PC-3 (cell line): Measurements from ENCODE around the gene DPY19L3.

Experiments
- EZH2 ChIP-seq: fragments of 300-600 bp; sonication (generic); IDR thresholded peaks from one replicate; pipeline ENCODE4 v1.6.1; 2017; ENCODE audit warnings: antibody characterized with exemption, mild to moderate bottlenecking, low read length; ENCODE audit not compliant: unreplicated experiment
- TF ChIP-seq, protein P1 (sequence below): fragments of 300-600 bp; sonication (generic); conservative IDR thresholded peaks from 2 replicates; pipeline ENCODE4 v1.5.1; 2017; ENCODE audit warnings: antibody characterized with exemption, low read depth, mild to moderate bottlenecking, low read length

DNA sequence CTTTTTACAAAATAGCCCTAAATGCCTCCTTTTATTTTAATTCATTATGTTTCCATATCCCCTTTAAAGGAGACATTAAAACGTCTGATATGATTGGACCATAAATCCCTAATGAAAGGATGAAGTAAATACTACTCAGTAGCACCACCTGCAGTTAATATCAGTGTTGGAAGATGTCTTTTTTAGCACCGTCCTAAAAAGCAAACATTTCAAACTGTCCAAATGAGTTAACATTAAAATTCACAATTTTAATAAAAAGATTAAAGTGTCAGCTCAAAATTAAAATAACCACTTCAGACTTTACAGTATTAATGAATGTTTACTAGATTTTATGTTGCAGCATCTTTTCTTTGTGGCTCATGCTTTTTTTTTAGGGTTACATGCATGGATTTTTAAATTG is 47.9 kb upstream of the DPY19L3 start:
- TF ChIP-seq EZH2 = no peak
- TF ChIP-seq, protein P1, sequence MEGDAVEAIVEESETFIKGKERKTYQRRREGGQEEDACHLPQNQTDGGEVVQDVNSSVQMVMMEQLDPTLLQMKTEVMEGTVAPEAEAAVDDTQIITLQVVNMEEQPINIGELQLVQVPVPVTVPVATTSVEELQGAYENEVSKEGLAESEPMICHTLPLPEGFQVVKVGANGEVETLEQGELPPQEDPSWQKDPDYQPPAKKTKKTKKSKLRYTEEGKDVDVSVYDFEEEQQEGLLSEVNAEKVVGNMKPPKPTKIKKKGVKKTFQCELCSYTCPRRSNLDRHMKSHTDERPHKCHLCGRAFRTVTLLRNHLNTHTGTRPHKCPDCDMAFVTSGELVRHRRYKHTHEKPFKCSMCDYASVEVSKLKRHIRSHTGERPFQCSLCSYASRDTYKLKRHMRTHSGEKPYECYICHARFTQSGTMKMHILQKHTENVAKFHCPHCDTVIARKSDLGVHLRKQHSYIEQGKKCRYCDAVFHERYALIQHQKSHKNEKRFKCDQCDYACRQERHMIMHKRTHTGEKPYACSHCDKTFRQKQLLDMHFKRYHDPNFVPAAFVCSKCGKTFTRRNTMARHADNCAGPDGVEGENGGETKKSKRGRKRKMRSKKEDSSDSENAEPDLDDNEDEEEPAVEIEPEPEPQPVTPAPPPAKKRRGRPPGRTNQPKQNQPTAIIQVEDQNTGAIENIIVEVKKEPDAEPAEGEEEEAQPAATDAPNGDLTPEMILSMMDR = peak; percentile 64
